Fibroblast of upper back skin (primary cell): Measurements from ENCODE around the gene DGCR2.
"Not testable (repeated sequence)": the region's sequence is repeated elsewhere in the genome, so short reads cannot be mapped to it uniquely, and the experiment has no call there.

Experiments
- DNase-seq: peaks from one replicate; pipeline ENCODE4 v3.0.0-alpha.2; 2013

DGCR2 gene

GRCh38 chr22:19056951-19057401 lies 65.2 kb downstream of the DGCR2 start:
- no peak for DNase-seq

GRCh38 chr22:19055801-19056200 lies 66.4 kb downstream of the DGCR2 start:
- no peak for DNase-seq

GRCh38 chr22:19052941-19053541 lies 69.2 kb downstream of the DGCR2 start:
- DNase-seq = no peak

GRCh38 chr22:19051381-19052072 lies 70.7 kb downstream of the DGCR2 start:
- DNase-seq = no peak

- not testable (repeated sequence) for DNase-seq
Measured at GRCh38 chr22:19050847-19051246, 71.4 kb downstream of the DGCR2 start.

GRCh38 chr22:19050117-19050516 lies 72.1 kb downstream of the DGCR2 start:
- DNase-seq = no peak

- DNase-seq = no peak
Measured at GRCh38 chr22:19048531-19048930, 73.7 kb downstream of the DGCR2 start.

GRCh38 chr22:19047993-19048392 lies 74.2 kb downstream of the DGCR2 start:
- DNase-seq = no peak

- DNase-seq = no peak
Measured at GRCh38 chr22:19046719-19047609, 75.2 kb downstream of the DGCR2 start.

GRCh38 chr22:19046287-19046686 lies 75.9 kb downstream of the DGCR2 start:
- DNase-seq = no peak

GRCh38 chr22:19045094-19045493 lies 77.1 kb downstream of the DGCR2 start:
- no peak for DNase-seq

- no peak for DNase-seq
Measured at GRCh38 chr22:19044381-19044780, 77.8 kb downstream of the DGCR2 start.

- DNase-seq = no peak
Measured at GRCh38 chr22:19043121-19044085, 78.8 kb downstream of the DGCR2 start.

GRCh38 chr22:19042285-19043120 lies 79.7 kb downstream of the DGCR2 start:
- DNase-seq = no peak

- no peak for DNase-seq
Measured at GRCh38 chr22:19041704-19042074, 80.5 kb downstream of the DGCR2 start.

GRCh38 chr22:19040888-19041703 lies 81.1 kb downstream of the DGCR2 start:
- no peak for DNase-seq

- no peak for DNase-seq
Measured at GRCh38 chr22:19040391-19040861, 81.8 kb downstream of the DGCR2 start.

- no peak for DNase-seq
Measured at GRCh38 chr22:19039796-19040280, 82.4 kb downstream of the DGCR2 start.

GRCh38 chr22:19039448-19039780 lies 82.8 kb downstream of the DGCR2 start:
- no peak for DNase-seq

GRCh38 chr22:19038728-19039447 lies 83.3 kb downstream of the DGCR2 start:
- no peak for DNase-seq
